ENCODE measurements around the gene UBE2E1.

- TF ChIP-seq EP300 (IDR thresholded peaks at IDR 0.05) (no peak), CTCF (IDR thresholded peaks at IDR 0.05) (peak in 2 of 4 experiments; percentile 5 to 33), POLR2AphosphoS5 (IDR thresholded peaks at IDR 0.05) (no peak)
Measured at GRCh38 chr3:23834082-23834870, 28.5 kb downstream of the UBE2E1 start.

Measured in gastroesophageal sphincter (tissue), 3 donors.